Right renal pelvis (tissue), 4 donors: ENCODE results near the gene TPI1. TPM values are rescaled to one million over a fixed set of nuclear protein-coding genes. Genes with fewer than 3 reads are reported as not detected.
A peak's percentile ranks its signal among the peaks of the same experiment; 100 is the strongest.

Source experiments
- DNase-seq, 4 donors: peaks; one replicate each; pipeline ENCODE4 v3.0.0-alpha.2; 2013; ENCODE audit warnings: low read depth in 4 of 4, low spot score in 3 of 4, missing footprints in 1 of 4
- polyA plus RNA-seq, 4 donors: library from polyadenylated mRNA; unstranded; fragments of 120-200 nt; gene quantifications; one replicate each; pipeline ENCODE4 v1.2.1, GENCODE V29; 2013; ENCODE audit not compliant: insufficient read length in 4 of 4

Gene TPI1
- polyA plus RNA-seq, result 100 to 1,000 TPM; 570 to 637 (median 589) TPM

- peak in 1 of 4 donors; percentile 70 for DNase-seq
Observed at GRCh38 chr12:6867413-6868210, at the start of gene TPI1. TSS of gene TPI1 (plus strand) at chr12:6867531. CDS start at chr12:6867567, 36 bp downstream.

GRCh38 chr12:6817662-6818157, 49.6 kb upstream of the TPI1 start:
- no peak for DNase-seq

DNA sequence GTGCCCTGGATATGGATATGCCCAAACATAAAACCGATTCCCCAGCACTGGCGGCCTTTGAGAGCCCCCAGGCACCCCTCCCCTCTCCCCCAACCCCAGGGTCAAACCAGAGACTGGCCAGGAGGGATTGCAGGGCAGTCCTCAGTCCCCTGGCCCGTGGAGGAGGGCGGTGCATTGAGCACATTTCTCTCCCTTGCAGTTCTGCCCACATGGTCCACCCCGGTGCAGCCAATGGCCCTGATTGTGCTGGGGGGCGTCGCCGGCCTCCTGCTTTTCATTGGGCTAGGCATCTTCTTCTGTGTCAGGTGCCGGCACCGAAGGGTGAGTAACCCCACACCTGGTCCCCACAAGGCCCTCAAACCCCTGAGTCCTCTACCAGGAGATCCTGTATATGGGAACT, 49.1 kb upstream of the TPI1 start:
- no peak for DNase-seq

GRCh38 chr12:6818645-6819044, 48.7 kb upstream of the TPI1 start:
- DNase-seq, result no peak

GRCh38 chr12:6819106-6820030, 48.0 kb upstream of the TPI1 start:
- no peak for DNase-seq

DNA sequence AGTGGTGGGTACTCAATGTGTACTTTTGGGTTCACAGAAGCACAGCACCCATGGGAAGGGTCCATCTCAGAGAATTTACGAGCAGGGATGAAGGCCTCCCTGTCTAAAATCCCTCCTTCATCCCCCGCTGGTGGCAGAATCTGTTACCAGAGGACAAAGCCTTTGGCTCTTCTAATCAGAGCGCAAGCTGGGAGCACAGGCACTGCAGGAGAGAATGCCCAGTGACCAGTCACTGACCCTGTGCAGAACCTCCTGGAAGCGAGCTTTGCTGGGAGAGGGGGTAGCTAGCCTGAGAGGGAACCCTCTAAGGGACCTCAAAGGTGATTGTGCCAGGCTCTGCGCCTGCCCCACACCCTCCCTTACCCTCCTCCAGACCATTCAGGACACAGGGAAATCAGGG, 47.2 kb upstream of the TPI1 start:
- DNase-seq, result no peak

DNA sequence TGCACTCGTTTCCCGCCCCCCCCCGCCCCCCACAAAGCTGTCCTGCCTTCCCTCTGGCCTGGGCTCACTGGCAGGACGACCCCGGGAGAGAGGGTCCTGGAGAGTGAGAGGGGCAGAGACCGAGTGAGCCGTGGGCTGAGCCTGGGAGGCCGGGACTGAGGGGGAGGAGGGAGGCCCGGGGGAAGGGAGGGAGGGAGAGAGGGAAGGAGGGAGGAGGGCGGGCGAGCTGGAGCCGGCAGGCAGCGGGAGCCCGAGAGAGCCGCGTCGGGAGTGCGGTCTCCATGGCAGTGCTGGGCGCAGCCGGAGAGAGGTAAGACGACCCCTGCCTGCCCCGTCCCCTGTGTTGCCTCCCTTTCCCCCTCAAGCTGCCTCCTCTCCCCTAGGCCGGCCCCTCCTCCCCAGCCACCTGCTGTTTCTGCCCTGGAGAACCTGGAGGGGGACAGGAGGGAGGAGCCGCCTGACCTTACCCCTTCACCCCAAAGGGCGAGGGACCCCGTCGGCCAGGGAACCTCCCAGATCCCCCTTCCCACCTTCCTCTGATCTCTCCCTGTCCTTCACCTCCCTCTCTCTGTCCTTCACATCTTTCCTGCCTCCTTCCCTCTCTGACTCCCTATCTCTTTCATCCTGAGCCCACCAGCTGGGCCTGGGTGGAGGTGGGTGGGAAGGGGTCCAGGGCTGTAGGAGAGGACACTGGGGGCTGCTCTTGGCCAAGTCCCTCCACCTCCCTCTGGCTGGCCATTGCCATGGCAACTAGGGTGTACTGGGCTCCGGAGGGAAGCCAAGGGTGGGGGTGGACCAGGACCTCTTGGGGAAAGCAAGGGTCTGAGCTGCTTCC, 45.5 kb upstream of the TPI1 start, which contains the start of gene GPR162:
TSS of gene GPR162 (plus strand) at position 231 of the 835 bp plus-strand sequence. CDS start 2,078 bp downstream, outside the sequence.
- peak in 3 of 4 donors; percentile 71 to 78 (median 74) for DNase-seq

GRCh38 chr12:6822426-6823135, 44.8 kb upstream of the TPI1 start:
- no peak for DNase-seq

DNA sequence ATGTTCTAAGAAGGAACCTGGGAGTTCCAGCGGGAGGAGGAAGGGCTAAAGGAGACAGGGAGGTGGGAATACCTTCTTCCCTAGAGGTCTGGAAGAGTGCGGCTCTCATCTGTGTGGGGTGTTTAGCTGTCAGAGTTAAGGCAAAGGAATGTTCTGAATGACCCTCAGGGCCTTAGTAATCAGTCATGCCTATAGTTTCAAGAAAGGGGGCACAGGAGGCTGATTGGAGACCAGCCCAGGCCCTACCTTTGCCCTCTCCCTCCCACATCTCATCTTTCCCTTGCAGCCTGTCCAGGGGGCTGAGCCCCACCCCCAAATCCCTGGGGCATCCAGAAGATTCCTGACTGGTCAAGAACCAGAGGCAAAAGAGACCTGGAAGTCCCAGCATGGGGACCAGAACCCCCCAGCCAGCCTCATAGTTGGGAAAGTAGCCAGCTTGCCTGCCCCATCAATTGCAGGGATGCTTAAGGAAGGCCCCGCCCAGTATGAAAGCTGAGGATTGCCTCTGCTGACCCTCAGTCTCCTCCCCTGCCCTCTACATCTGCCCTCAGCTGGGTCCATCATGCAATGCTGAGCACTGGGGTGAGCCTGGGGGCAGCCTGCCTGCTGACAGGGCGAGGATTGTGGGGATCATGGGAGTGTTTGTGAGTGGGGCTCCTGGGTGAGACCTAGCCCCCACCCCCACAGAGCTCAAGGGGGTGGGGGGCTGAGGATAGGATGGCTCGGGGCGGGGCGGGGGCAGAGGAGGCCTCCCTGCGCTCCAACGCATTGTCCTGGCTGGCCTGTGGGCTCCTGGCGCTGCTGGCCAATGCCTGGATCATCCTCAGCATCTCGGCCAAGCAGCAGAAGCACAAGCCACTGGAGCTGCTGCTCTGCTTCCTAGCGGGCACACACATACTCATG, 43.9 kb upstream of the TPI1 start:
- no peak for DNase-seq

- no peak for DNase-seq
Observed at GRCh38 chr12:6824085-6824775, 43.1 kb upstream of the TPI1 start.

- no peak for DNase-seq
Observed at GRCh38 chr12:6824901-6825381, 42.4 kb upstream of the TPI1 start.

DNA sequence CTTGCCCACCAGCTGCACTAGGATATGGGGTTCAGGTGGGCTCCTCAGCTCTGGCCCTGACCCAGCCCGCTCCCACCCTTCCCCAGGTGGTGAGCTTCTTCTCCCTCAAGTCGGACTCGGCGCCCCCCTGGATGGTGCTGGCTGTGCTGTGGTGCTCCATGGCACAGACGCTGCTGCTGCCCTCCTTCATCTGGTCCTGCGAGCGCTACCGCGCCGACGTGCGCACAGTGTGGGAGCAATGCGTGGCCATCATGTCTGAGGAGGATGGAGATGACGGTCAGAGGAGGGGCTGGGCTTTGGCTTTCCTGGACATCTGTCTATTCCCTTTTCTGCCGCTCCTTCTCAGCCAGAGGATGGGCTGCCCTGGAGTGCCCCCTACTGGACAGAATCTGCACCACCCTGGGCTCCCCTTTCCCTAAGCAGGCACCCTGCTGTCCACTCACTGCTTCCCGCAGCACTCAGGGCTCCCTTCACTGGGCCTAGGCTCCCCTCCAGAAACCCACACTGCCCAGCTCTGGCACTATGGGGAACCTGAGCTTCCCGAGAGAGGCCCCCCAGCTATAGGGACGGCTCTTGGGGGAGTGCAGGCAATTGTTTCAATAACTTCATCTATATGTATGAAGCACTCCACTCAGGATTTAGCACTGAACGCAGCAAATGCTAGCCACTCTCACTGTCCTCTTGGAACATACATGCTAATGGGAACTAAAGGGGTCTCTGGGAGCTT, 41.8 kb upstream of the TPI1 start:
- peak; percentile 77 to 86 (median 80) for DNase-seq

- no peak for DNase-seq
Observed at GRCh38 chr12:6826125-6826733, 41.1 kb upstream of the TPI1 start.

DNA sequence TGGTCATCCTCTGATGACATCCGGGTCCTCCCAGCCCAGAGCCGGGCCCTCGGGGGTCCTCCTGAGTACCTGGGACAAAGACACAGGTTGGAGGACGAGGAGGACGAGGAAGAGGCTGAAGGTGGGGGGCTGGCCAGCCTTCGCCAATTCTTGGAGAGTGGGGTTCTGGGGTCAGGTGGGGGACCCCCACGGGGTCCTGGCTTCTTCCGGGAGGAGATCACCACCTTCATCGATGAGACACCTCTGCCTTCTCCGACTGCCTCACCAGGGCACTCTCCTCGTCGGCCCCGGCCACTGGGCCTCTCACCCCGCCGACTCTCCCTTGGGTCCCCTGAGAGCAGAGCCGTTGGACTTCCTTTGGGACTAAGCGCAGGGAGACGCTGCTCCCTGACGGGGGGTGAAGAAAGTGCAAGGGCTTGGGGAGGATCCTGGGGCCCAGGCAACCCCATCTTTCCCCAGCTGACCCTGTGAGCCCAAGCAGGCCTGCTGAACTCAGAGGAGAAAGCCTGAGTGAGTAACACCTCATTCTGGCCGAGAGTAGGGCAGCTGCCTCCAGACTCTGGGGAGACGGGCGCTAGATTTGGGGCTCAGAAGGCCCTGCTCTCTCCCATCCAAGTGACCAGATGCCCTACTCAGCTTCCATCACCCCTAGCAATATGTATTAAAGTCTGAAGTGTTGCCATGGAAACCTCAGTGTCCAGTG, 40.4 kb upstream of the TPI1 start:
- DNase-seq, result no peak

DNA sequence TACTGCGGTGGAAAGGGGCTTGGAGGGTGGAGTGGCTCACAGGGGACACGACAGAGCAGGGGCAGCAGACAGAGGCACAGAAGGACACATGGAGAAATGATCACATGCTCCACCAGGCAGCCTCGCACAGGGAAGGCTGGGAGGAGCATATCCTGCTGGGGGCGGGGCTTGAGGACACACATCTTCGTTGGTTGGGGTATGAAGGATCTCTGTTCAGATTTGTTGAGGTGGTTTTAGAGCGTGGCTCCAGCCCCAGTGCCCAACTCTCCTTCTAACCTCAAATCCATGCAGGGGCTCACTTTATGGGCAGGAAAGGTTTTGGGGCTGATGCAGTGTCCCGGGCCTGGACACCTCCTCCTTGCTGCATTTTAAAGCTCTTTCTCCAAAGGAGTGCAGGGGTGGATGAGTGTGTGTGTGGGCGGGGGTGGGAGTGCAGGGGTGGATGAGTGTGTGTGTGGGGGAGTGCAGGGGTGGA, 39.9 kb upstream of the TPI1 start:
- peak in 1 of 4 donors; percentile 77 for DNase-seq
